SU-DHL-6 (cell line): ENCODE measurements around the gene SEPTIN3.

ENCODE experiments used
- H2AFZ ChIP-seq: fragments of 200-600 bp; sonication (generic); 2 replicates; pipeline ENCODE4 v1.6.1; 2014; ENCODE audit warnings: low read depth, mild to moderate bottlenecking, moderate library complexity, mixed read lengths, antibody characterized with exemption, low read length; ENCODE audit not compliant: severe bottlenecking
- H3F3A ChIP-seq: fragments of 200-600 bp; shearing (Covaris generic); 2 replicates; pipeline ENCODE4 v1.6.0; 2016; ENCODE audit warnings: antibody characterized with exemption, mild to moderate bottlenecking; ENCODE audit not compliant: insufficient read depth
- H3K27ac ChIP-seq: fragments of 200-600 bp; sonication (generic); 2 replicates; pipeline ENCODE4 v1.5.1; 2016; ENCODE audit warnings: low read depth, mild to moderate bottlenecking, low read length, moderate library complexity, mixed read lengths
- H3K27me3 ChIP-seq: fragments of 200-600 bp; sonication (generic), shearing (Covaris generic); 2 replicates; pipeline ENCODE4 v1.6.0; 2014; ENCODE audit warnings: mild to moderate bottlenecking, low read length
- H3K36me3 ChIP-seq: fragments of 200-600 bp; sonication (generic); 2 replicates; pipeline ENCODE4 v1.6.1; 2014; ENCODE audit warnings: mild to moderate bottlenecking, low read length, mixed read lengths
- H3K4me2 ChIP-seq: fragments of 300-600, 200-600 bp; shearing (Covaris generic), sonication (generic); 2 replicates; pipeline ENCODE4 v1.6.0; 2014; ENCODE audit warnings: low read length, low read depth, mild to moderate bottlenecking; ENCODE audit not compliant: poor library complexity, severe bottlenecking
- H3K4me3 ChIP-seq: fragments of 200-600 bp; sonication (generic); 2 replicates; pipeline ENCODE4 v1.5.1; 2014; ENCODE audit warnings: antibody characterized with exemption, low read length, mild to moderate bottlenecking, mixed read lengths; ENCODE audit not compliant: insufficient read depth, poor library complexity, severe bottlenecking
- H3K79me2 ChIP-seq: fragments of 200-600 bp; sonication (generic); 2 replicates; pipeline ENCODE4 v1.6.1; 2014; ENCODE audit warnings: mild to moderate bottlenecking, low read length, moderate library complexity; ENCODE audit not compliant: insufficient read depth
- H3K9ac ChIP-seq: fragments of 200-600 bp; sonication (generic); 2 replicates; pipeline ENCODE4 v1.7.0; 2014; ENCODE audit warnings: mild to moderate bottlenecking, low read length
- H3K9me2 ChIP-seq: fragments of 200-600 bp; sonication (generic); replicated peaks from 2 replicates; pipeline ENCODE4 v1.6.1; 2014; ENCODE audit warnings: low read length; ENCODE audit not compliant: insufficient read depth
- H3K9me3 ChIP-seq: fragments of 200-600 bp; sonication (generic); 2 replicates; pipeline ENCODE4 v1.6.1; 2014; ENCODE audit warnings: low read length, mixed read lengths; ENCODE audit not compliant: insufficient read depth
- H4K20me1 ChIP-seq: fragments of 200-600 bp; sonication (generic); 2 replicates; pipeline ENCODE4 v1.6.1; 2014; ENCODE audit warnings: low read depth, mild to moderate bottlenecking, antibody characterized with exemption, low read length, moderate library complexity, mixed read lengths
- CTCF ChIP-seq: fragments of 200-600 bp; sonication (generic); IDR thresholded peaks from one replicate; pipeline ENCODE4 v1.5.1; 2017; ENCODE audit warnings: antibody characterized with exemption, mild to moderate bottlenecking, low read length, moderate library complexity; ENCODE audit not compliant: insufficient read depth, poor library complexity, severe bottlenecking
- EZH2phosphoT487 ChIP-seq: fragments of 200-600 bp; sonication (generic), shearing (Covaris generic); conservative IDR thresholded peaks from 2 replicates; pipeline ENCODE4 v1.6.1; 2018; ENCODE audit warnings: mild to moderate bottlenecking, antibody characterized with exemption, low read length, moderate library complexity, mixed read lengths

SEPTIN3 gene

GRCh38 chr22:41969110-41969646 lies at the start of gene SEPTIN3:
TSS of gene SEPTIN3 (plus strand) at chr22:41969443. CDS start at chr22:41971493, 2,050 bp downstream.
- TF ChIP-seq EZH2phosphoT487, result no peak
- Histone ChIP-seq H3K27me3 (no peaks in the 10 kb centered on the region), H4K20me1 (no peaks in the 10 kb centered on the region)

GRCh38 chr22:41920271-41920976 lies 48.8 kb upstream of the SEPTIN3 start:
- Histone ChIP-seq H3K9me2 (no peaks in the 10 kb centered on the region), H3F3A (peaks cover 59% of the 10 kb centered on the region), H3K9ac (peak overlapping the region; percentile 60), H3K27ac (peak overlapping the region; percentile 94), H3K27me3 (no peaks in the 10 kb centered on the region), H3K4me2 (peak overlapping the region; percentile 78), H2AFZ (no peak overlapping the region), H3K9me3 (no peaks in the 10 kb centered on the region), H3K36me3 (no peaks in the 10 kb centered on the region; the same call in 1 of the 2 replicates), H4K20me1 (no peaks in the 10 kb centered on the region), H3K4me3 (no peak overlapping the region), H3K79me2 (peaks cover 20% of the 10 kb centered on the region)
- TF ChIP-seq EZH2phosphoT487 (no peak), CTCF (no peak)

More at GRCh38 chr22:41969110-41969646, at the start of gene SEPTIN3:
- Histone ChIP-seq H3K36me3 (no peaks in the 10 kb centered on the region), H3K4me3 (no peak within 1 kb of the TSS), H2AFZ (no peak within 1 kb of the TSS), H3K79me2 (no peaks in the 10 kb centered on the region), H3K4me2 (no peak within 1 kb of the TSS), H3K27ac (no peak within 1 kb of the TSS), H3K9me2 (no peaks in the 10 kb centered on the region), H3K9me3 (no peaks in the 10 kb centered on the region), H3F3A (no peaks in the 10 kb centered on the region), H3K9ac (no peak within 1 kb of the TSS)

GRCh38 chr22:41922328-41922727 lies 46.9 kb upstream of the SEPTIN3 start:
- H3K4me2 ChIP-seq, result peak overlapping the region; percentile 95
- peaks cover 58% of the 10 kb centered on the region for H3F3A ChIP-seq
- H3K27ac ChIP-seq, result peak overlapping the region; percentile 94
- peaks cover 26% of the 10 kb centered on the region for H3K79me2 ChIP-seq
- H4K20me1 ChIP-seq, result no peaks in the 10 kb centered on the region
- TF ChIP-seq CTCF, result no peak
- TF ChIP-seq EZH2phosphoT487, result no peak
- H3K9me3 ChIP-seq, result no peaks in the 10 kb centered on the region
- H3K4me3 ChIP-seq, result no peak overlapping the region
- H3K36me3 ChIP-seq, result no peaks in the 10 kb centered on the region; the same call in 1 of the 2 replicates
- H3K27me3 ChIP-seq, result no peaks in the 10 kb centered on the region
- H3K9ac ChIP-seq, result peak overlapping the region; percentile 8; the same call in 1 of the 2 replicates
- no peak overlapping the region for H2AFZ ChIP-seq
- no peaks in the 10 kb centered on the region for H3K9me2 ChIP-seq
